ENCODE results near the gene WFDC13.
"Not testable (repeated sequence)": the region's sequence is repeated elsewhere in the genome, so short reads cannot be mapped to it uniquely, and the experiment has no call there.

The WFDC13 gene

GRCh38 chr20:45701873-45702272 is at the start of gene WFDC13:
Gene WFDC13 (plus strand): TSS chr20:45702038. CDS start chr20:45702124, 86 bp downstream.
- DNase-seq (ENCODE audit: low read depth), result no peak

GRCh38 chr20:45657038-45657437 is 44.8 kb upstream of the WFDC13 start:
- DNase-seq (ENCODE audit: low read depth), result not testable (repeated sequence)

- no peak for DNase-seq (ENCODE audit: low read depth)
These were observed 31.7 kb upstream of the WFDC13 start, which contains the start of gene WFDC11 for GRCh38 chr20:45670139-45670538. Gene WFDC11 (minus strand): TSS chr20:45670239. CDS start chr20:45650600, 19,639 bp downstream.

GRCh38 chr20:45672765-45673164 is 29.1 kb upstream of the WFDC13 start:
- no peak for DNase-seq (ENCODE audit: low read depth)

GRCh38 chr20:45679650-45680049 is 22.2 kb upstream of the WFDC13 start:
- no peak for DNase-seq (ENCODE audit: low read depth)

GRCh38 chr20:45685896-45686295 is 15.9 kb upstream of the WFDC13 start:
- no peak for DNase-seq (ENCODE audit: low read depth)

- DNase-seq (ENCODE audit: low read depth), result not testable (repeated sequence)
These were observed 8.5 kb upstream of the WFDC13 start for GRCh38 chr20:45693346-45693745.

GRCh38 chr20:45695496-45695895 is 6.3 kb upstream of the WFDC13 start:
- DNase-seq (ENCODE audit: low read depth), result no peak

GRCh38 chr20:45701104-45701503 is 734 bp upstream of the WFDC13 start:
- DNase-seq (ENCODE audit: low read depth), result no peak

GRCh38 chr20:45704969-45705637 is 3.3 kb downstream of the WFDC13 start, which contains the start of gene WFDC10B:
Gene WFDC10B (minus strand): TSS chr20:45705019. CDS start chr20:45685992, 19,027 bp downstream.
- DNase-seq (ENCODE audit: low read depth), result no peak

GRCh38 chr20:45716141-45716688 is 14.4 kb downstream of the WFDC13 start:
- DNase-seq (ENCODE audit: low read depth), result not testable (repeated sequence)

GRCh38 chr20:45722047-45722446 is 20.2 kb downstream of the WFDC13 start, which contains the start of gene SPINT4:
Gene SPINT4 (plus strand): TSS chr20:45722347. CDS start chr20:45722368, 21 bp downstream.
- no peak for DNase-seq (ENCODE audit: low read depth)

GRCh38 chr20:45725134-45725533 is 23.3 kb downstream of the WFDC13 start:
- DNase-seq (ENCODE audit: low read depth), result no peak

- no peak for DNase-seq (ENCODE audit: low read depth)
These were observed 25.2 kb downstream of the WFDC13 start for GRCh38 chr20:45727044-45727443.

- DNase-seq (ENCODE audit: low read depth), result no peak
These were observed 30.4 kb downstream of the WFDC13 start for GRCh38 chr20:45732199-45732598.

GRCh38 chr20:45735552-45735951 is 33.7 kb downstream of the WFDC13 start:
- no peak for DNase-seq (ENCODE audit: low read depth)

- no peak for DNase-seq (ENCODE audit: low read depth)
These were observed 34.1 kb downstream of the WFDC13 start for GRCh38 chr20:45735988-45736387.

- DNase-seq (ENCODE audit: low read depth), result no peak
These were observed 40.8 kb downstream of the WFDC13 start for GRCh38 chr20:45742596-45742995.

- no peak for DNase-seq (ENCODE audit: low read depth)
These were observed 43.2 kb downstream of the WFDC13 start for GRCh38 chr20:45745015-45745414.

GRCh38 chr20:45751721-45752120 is 49.9 kb downstream of the WFDC13 start:
- DNase-seq (ENCODE audit: low read depth), result no peak

- no peak for DNase-seq (ENCODE audit: low read depth)
These were observed 50.9 kb downstream of the WFDC13 start for GRCh38 chr20:45752746-45753145.

GRCh38 chr20:45758096-45758495 is 56.3 kb downstream of the WFDC13 start:
- no peak for DNase-seq (ENCODE audit: low read depth)
